Chondrocyte (in vitro differentiated cells): ENCODE results near the gene CAMK2D. TPM values are rescaled to one million over a fixed set of nuclear protein-coding genes. Genes with fewer than 3 reads are reported as not detected.
"Not testable (repeated sequence)": the region's sequence is repeated elsewhere in the genome, so short reads cannot be mapped to it uniquely, and the experiment has no call there.

Source experiments
- DNase-seq: peaks from one replicate; pipeline ENCODE4 v3.0.0; 2021; ENCODE audit warnings: mixed read lengths, low spot score
- H3K27ac Mint-ChIP-seq: one replicate; pipeline ENCODE4 v1.8.0; 2021; ENCODE audit warnings: mild to moderate bottlenecking, moderate library complexity, mixed read lengths; ENCODE audit not compliant: unreplicated experiment
- H3K27me3 Mint-ChIP-seq: 2 replicates; pipeline ENCODE4 v1.8.0; 2021; ENCODE audit warnings: low read depth, mixed read lengths
- H3K36me3 Mint-ChIP-seq: 2 replicates; pipeline ENCODE4 v1.8.0; 2021; ENCODE audit warnings: low read depth, mixed read lengths
- H3K4me1 Mint-ChIP-seq: 2 replicates; pipeline ENCODE4 v1.8.0; 2021; ENCODE audit warnings: low read depth, mild to moderate bottlenecking, mixed read lengths
- H3K4me3 Mint-ChIP-seq: one replicate; pipeline ENCODE4 v1.8.0; 2021; ENCODE audit warnings: mild to moderate bottlenecking, moderate library complexity, mixed read lengths; ENCODE audit not compliant: unreplicated experiment
- H3K9me3 Mint-ChIP-seq: 2 replicates; pipeline ENCODE4 v1.8.0; 2021; ENCODE audit warnings: low read depth, mixed read lengths
- total RNA-seq: library from RNA; stranded (reverse); gene quantifications from 3 replicates; pipeline ENCODE4 v1.2.1, GENCODE V29; 2021
- TF ChIP-seq, protein P1 (sequence below): fragments of 200-600 bp; sonication (generic); IDR thresholded peaks from 2 replicates; pipeline ENCODE4 v1.5.0; 2021; ENCODE audit warnings: antibody characterized with exemption, mild to moderate bottlenecking, moderate library complexity

CAMK2D gene
- total RNA-seq, 1 donor from 2014 or later = 73.7 TPM

DNA sequence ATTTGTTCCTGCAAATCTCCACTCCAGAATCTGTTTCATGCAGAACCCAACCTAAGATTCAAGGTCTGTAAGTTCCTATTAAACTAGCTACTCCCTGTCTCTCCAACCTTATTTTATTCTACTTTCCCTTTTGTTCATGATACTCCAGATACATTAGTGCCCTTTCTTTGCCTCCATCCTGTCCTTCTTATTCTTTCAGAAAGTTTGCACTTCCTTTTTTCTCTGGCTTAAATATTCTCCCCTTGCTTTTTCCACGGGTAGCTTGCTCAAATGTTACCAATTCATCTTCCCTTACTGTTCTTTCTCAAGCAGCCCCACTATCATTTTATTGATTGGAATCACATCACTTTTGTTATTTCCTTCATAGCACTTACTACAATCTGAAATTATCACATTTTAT, 72.1 kb downstream of the CAMK2D start:
- Mint-ChIP-seq H3K27ac (no peak overlapping the region), H3K4me3 (no peak overlapping the region), H3K27me3 (no peaks in the 10 kb centered on the region), H3K9me3 (no peaks in the 10 kb centered on the region), H3K36me3 (peaks cover 2% of the 10 kb centered on the region), H3K4me1 (peaks cover 48% of the 10 kb centered on the region)
- DNase-seq = no peak
- TF ChIP-seq, protein P1, sequence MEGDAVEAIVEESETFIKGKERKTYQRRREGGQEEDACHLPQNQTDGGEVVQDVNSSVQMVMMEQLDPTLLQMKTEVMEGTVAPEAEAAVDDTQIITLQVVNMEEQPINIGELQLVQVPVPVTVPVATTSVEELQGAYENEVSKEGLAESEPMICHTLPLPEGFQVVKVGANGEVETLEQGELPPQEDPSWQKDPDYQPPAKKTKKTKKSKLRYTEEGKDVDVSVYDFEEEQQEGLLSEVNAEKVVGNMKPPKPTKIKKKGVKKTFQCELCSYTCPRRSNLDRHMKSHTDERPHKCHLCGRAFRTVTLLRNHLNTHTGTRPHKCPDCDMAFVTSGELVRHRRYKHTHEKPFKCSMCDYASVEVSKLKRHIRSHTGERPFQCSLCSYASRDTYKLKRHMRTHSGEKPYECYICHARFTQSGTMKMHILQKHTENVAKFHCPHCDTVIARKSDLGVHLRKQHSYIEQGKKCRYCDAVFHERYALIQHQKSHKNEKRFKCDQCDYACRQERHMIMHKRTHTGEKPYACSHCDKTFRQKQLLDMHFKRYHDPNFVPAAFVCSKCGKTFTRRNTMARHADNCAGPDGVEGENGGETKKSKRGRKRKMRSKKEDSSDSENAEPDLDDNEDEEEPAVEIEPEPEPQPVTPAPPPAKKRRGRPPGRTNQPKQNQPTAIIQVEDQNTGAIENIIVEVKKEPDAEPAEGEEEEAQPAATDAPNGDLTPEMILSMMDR = no peak

DNA sequence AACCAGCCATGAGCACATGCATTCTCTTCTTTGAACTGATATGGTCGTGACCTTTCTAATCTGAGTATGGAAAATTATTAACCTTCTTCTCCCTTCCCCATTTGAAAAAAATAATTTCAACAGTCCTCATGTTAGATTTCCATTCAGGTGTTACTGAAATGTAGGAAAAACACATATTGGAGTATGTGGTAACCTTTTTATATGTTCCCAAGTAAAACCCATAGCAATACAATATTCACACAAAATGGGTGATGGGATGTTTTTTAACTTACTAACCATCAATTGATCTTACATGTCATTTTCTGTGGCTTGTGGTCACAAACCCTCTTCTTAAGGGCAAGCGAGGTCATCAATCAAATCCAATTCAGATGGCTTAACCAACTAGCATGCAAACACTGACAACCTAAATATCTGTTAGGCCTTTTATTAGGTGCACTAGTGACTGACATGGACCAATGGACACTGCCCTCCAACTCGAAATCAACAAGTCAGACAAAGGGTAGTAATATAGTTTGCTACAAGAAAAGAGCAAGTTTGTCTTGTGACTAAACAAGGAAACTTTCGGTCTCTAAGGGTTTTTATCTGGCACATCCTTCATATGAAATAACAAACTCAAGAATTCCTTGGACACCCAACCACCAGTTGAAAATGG, 74.3 kb downstream of the CAMK2D start:
- Mint-ChIP-seq H3K27me3 (no peaks in the 10 kb centered on the region), H3K36me3 (peaks cover 2% of the 10 kb centered on the region), H3K27ac (peak overlapping the region; percentile 34), H3K4me3 (no peak overlapping the region), H3K4me1 (peaks cover 61% of the 10 kb centered on the region), H3K9me3 (no peaks in the 10 kb centered on the region)
- TF ChIP-seq, protein P1 = no peak
- DNase-seq = no peak

DNA sequence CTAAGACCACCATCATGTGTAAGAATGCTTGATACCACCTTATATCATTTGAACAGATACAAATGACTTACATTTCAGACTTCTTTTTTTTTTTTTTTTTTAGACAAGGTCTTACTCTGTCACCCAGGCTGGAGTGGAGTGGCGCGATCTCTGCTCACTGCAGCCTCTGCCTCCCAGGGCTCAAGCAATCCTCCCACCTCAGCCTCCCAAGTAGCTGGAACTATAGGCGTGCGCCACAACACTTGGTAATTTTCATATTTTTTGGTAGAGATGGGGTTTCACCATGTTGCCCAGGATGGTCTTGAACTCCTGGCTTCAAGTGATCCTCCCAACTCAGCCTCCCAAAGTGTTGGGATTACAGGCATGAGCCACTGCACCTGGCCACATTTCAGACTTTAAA, 76.4 kb downstream of the CAMK2D start:
- H3K9me3 Mint-ChIP-seq, DNase-seq, H3K4me3 Mint-ChIP-seq, H3K27me3 Mint-ChIP-seq, H3K36me3 Mint-ChIP-seq: not testable (repeated sequence)
- Mint-ChIP-seq H3K27ac (peak overlapping the region; percentile 90), H3K4me1 (peaks cover 70% of the 10 kb centered on the region)

DNA sequence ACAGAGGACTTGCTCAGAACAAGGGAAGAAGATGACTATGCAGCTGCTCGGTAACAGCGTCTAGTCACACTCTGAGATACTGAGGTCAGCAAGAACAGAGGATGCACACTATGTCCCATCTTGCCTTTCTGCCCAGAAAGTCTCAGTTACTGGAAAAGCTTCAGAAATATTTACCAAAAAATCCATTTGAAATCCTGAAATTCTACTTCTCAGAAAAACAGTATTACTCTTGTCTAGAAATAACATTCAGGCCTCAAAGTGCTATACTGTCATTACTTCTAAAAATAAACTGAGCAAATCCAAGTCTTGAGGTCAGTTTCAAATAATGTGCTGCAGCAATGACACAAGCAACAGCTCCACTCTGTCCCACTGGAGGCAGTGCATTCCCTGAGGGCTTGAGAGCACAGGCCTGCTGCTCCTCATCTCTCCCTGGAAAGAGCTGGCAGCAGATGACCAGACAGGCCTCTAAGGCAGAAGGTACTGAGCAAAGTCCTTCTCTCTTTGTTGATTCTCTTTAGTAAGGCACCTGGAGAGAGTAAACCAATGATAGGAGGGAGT, 76.9 kb downstream of the CAMK2D start:
- peak overlapping the region; percentile 90 for H3K27ac Mint-ChIP-seq
- TF ChIP-seq, protein P1 = peak; percentile 76
- H3K36me3 Mint-ChIP-seq = peaks cover 4% of the 10 kb centered on the region
- H3K4me1 Mint-ChIP-seq = peaks cover 67% of the 10 kb centered on the region
- H3K27me3 Mint-ChIP-seq = no peaks in the 10 kb centered on the region
- H3K9me3 Mint-ChIP-seq = no peaks in the 10 kb centered on the region
- peak overlapping the region; percentile 28 for H3K4me3 Mint-ChIP-seq
- DNase-seq = no peak

DNA sequence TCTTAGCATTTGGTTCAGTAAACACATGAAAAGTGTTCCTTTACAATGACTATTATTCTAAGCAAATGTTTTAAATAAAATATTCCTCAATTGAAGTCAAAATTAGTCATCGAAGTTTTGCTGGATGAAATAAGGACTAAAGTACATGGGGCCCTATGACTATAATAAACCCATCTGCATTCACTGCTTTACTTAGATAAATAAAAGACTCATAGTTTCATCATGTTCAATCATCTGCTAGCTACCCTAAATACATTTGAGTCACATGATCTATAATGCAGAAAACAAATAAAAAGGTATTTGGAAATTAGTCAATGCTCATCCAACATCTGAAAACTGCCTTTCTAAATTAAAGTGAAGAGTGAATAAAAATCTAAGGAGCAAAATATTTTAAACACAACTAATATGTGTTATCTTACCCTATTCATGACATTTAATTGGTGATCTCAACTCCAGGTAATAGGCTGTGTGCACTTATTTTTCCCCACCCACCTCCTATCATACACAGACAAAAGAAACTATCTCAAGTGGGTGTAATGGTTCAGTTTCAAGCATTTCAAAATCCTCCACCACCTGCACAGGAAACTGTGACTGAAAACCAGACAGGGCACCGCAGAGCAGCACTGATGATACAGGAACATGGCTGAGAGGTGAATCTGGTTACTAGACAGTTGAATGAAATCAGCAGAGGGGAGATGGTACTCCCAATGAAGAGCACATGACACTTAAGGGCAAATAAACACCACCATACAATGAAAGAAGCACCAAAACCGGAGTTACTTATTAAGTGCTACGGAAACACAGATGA, 78.6 kb downstream of the CAMK2D start:
- peak overlapping the region; percentile 90 for H3K27ac Mint-ChIP-seq

More for the DNA sequence above, 78.6 kb downstream of the CAMK2D start:
- TF ChIP-seq, protein P1 = no peak
- no peak for DNase-seq
- Mint-ChIP-seq H3K9me3 (no peaks in the 10 kb centered on the region), H3K36me3 (peaks cover 4% of the 10 kb centered on the region), H3K4me3 (no peak overlapping the region), H3K27me3 (no peaks in the 10 kb centered on the region), H3K4me1 (peaks cover 71% of the 10 kb centered on the region)
